PFSK-1 (cell line): ENCODE results near the gene RPS6KA3.

Source experiments
- FOXP2 ChIP-seq: optimal IDR thresholded peaks from 2 replicates; pipeline ENCODE3; 2011; ENCODE audit warnings: borderline replicate concordance, control low read depth, inconsistent platforms; ENCODE audit not compliant: insufficient read depth; ENCODE audit errors: extremely low read length, extremely low read depth
- POLR2AphosphoS5 ChIP-seq: IDR thresholded peaks from 2 replicates; pipeline ENCODE4 v1.6.1; 2012; ENCODE audit warnings: low read depth, mild to moderate bottlenecking, control low read depth, low read length, moderate library complexity
- SIN3A ChIP-seq: IDR thresholded peaks from 2 replicates; pipeline ENCODE4 v1.6.1; 2012; ENCODE audit warnings: mild to moderate bottlenecking, low read length, moderate library complexity, borderline replicate concordance; ENCODE audit not compliant: insufficient read depth
- TAF1 ChIP-seq: IDR thresholded peaks from 2 replicates; pipeline ENCODE4 v1.6.1; 2012; ENCODE audit warnings: low read length, control low read depth, borderline replicate concordance; ENCODE audit not compliant: insufficient read depth
- TF ChIP-seq, protein P1 (sequence below), 2 experiments: IDR thresholded peaks; 2 replicates each; pipeline versions ENCODE4 v1.6.1 to v1.8.0; 2011 to 2012; ENCODE audit warnings: low read depth in 2 of 2, low read length in 2 of 2, control low read depth in 1 of 2, inconsistent platforms in 1 of 2, mild to moderate bottlenecking in 1 of 2, moderate library complexity in 1 of 2; ENCODE audit not compliant: insufficient read depth in 1 of 2

The RPS6KA3 gene

DNA sequence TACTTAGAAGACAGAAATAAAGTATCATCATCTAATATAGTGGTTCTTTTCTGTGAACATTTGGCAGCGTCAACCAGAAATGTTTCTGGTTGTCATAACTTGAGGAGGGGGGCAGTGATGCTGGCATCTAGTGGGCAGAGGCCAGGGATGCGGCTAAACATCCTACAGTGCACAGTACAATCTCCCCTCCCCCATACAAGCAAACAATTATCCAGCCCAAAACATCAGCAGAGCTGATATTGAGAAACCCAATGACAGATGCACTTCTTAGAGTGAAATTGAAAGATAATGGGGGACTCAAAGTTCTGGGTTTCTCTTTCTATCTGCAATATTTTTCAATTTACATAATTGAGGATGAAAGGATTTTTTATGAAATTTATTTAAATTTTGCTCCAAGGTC lies 123.1 kb downstream of the RPS6KA3 start:
- TF ChIP-seq, protein P1, sequence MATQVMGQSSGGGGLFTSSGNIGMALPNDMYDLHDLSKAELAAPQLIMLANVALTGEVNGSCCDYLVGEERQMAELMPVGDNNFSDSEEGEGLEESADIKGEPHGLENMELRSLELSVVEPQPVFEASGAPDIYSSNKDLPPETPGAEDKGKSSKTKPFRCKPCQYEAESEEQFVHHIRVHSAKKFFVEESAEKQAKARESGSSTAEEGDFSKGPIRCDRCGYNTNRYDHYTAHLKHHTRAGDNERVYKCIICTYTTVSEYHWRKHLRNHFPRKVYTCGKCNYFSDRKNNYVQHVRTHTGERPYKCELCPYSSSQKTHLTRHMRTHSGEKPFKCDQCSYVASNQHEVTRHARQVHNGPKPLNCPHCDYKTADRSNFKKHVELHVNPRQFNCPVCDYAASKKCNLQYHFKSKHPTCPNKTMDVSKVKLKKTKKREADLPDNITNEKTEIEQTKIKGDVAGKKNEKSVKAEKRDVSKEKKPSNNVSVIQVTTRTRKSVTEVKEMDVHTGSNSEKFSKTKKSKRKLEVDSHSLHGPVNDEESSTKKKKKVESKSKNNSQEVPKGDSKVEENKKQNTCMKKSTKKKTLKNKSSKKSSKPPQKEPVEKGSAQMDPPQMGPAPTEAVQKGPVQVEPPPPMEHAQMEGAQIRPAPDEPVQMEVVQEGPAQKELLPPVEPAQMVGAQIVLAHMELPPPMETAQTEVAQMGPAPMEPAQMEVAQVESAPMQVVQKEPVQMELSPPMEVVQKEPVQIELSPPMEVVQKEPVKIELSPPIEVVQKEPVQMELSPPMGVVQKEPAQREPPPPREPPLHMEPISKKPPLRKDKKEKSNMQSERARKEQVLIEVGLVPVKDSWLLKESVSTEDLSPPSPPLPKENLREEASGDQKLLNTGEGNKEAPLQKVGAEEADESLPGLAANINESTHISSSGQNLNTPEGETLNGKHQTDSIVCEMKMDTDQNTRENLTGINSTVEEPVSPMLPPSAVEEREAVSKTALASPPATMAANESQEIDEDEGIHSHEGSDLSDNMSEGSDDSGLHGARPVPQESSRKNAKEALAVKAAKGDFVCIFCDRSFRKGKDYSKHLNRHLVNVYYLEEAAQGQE (IDR thresholded peaks at IDR 0.05; ENCODE audit: insufficient read depth in 1 of 2, low read depth in 2 of 2, low read length in 2 of 2), result no peak
- TF ChIP-seq TAF1, result no peak
- TF ChIP-seq FOXP2, result no peak
- no peak for TF ChIP-seq SIN3A
- no peak for TF ChIP-seq POLR2AphosphoS5

DNA sequence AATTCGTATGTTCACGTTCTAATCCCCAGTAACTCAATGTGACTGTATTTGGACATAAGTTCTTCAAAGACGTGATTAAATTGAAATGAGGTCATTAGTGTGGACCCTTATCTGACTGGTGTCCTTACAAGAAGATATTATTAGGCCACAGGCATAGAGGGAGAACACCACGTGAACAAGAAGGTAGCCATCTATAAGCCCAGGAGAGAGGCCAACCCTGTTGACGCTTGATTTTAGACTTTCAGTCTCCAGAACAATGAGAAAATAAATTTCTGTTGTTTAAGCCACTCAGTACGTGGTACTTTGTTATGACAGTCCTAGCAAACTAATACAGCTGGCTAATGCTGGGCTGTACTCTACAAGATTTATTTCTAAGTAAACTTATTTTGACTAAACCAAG lies 123.6 kb downstream of the RPS6KA3 start:
- TF ChIP-seq SIN3A (no peak), POLR2AphosphoS5 (no peak), TAF1 (no peak), FOXP2 (no peak)
- TF ChIP-seq, protein P1 (IDR thresholded peaks at IDR 0.05; ENCODE audit: insufficient read depth in 1 of 2, low read depth in 2 of 2, low read length in 2 of 2), result no peak

DNA sequence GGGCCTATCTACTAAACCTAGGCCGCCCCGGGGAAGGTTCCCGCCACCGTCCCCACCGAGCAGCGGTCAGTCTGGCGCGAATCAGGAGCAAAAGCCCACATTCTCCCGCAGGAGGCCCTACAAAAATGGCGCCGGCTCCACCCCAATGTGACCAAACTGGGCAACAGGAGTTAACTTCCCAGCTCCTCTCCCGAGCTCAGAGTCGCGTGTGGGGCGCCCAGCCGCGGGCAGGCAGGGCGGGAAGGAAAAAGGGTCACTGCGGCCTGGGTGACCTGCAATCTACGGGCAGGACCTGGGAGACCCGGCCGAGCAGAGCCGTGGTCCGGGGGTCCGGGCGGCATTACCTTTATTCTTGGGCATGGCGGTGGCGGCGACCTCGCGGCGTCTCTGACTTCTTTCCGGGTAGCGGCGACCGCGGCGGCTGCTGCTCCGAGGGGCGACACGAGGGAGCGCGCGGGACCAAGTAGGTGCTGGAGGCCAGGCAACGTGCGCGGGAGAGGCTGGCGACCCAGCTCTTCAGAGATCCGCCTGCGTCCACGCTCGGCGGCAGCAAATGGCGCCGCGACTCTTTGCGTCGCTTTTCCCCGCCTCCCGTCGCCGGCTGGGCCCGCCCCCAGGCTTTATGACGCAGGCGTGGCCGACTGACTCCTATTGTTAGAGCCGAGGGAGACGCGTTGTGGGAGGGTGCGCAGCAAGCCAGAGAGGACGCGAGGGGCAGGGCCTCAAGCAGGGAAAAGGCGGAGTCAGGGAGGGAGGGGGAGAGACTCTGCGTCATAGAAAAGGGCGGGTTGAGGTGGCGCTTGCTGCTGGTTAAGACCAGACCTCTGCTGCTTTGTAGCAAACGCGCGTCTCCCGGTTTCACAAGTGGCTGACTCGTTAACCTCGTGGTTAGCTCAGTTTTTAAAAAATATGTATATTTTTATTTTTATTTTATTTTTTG lies 125.2 kb downstream of the RPS6KA3 start, which contains the start of gene EIF1AX:
Gene EIF1AX (minus strand): TSS at position 558 of the 940 bp plus-strand sequence. CDS start 198 bp downstream, at position 360.
- TF ChIP-seq SIN3A, result no peak; the same call in 1 of the 2 replicates
- TF ChIP-seq FOXP2, result peak; percentile 75
- peak; percentile 68 for TF ChIP-seq POLR2AphosphoS5
- TF ChIP-seq, protein P1 (IDR thresholded peaks at IDR 0.05; ENCODE audit: insufficient read depth in 1 of 2, low read depth in 2 of 2, low read length in 2 of 2), result no peak
- peak; percentile 18; the same call in 1 of the 2 replicates for TF ChIP-seq TAF1

DNA sequence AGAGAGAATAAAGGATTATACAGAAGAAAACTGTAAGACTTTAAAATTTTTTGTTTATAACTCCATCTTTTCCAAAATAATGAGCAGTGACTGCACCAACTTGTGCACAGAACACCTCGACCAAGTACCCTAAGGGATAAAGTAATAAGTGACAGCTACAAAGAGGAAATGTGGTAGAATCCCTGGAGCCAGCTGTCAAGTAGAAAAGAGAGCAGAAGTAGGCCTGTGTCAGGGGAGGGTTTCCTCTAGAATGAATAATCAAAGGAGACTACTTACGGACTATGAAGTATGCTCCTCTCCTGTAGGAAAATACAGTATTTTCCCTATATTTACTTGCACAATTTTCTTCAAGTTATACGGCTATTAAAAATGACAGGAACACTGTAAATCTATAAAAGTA lies 126.3 kb downstream of the RPS6KA3 start:
- TF ChIP-seq, protein P1 (IDR thresholded peaks at IDR 0.05; ENCODE audit: insufficient read depth in 1 of 2, low read depth in 2 of 2, low read length in 2 of 2), result no peak
- TF ChIP-seq TAF1 (no peak), FOXP2 (no peak), POLR2AphosphoS5 (no peak), SIN3A (no peak)
